Measurements from ENCODE around the gene OR2V1. TPM values are rescaled to one million over a fixed set of nuclear protein-coding genes. Genes with fewer than 3 reads are reported as not detected.
A peak's percentile ranks its signal among the peaks of the same experiment; 100 is the strongest.
"Not testable (repeated sequence)": the region's sequence is repeated elsewhere in the genome, so short reads cannot be mapped to it uniquely, and the experiment has no call there.

The OR2V1 gene
- total RNA-seq (not detected), total RNA-seq (0 reads per million in 29 experiments)
- not detected for total RNA-seq (2013)

GRCh38 chr5:181130832-181131496, at the start of gene OR2V1:
Gene OR2V1, minus strand, starts transcription at chr5:181131169. Its CDS starts 5,865 bp downstream, at chr5:181125304.
- Mint-ChIP-seq H3K27ac (no peak within 1 kb of the TSS), H3K4me3 (no peak within 1 kb of the TSS), H3K27me3 (peaks cover 51 to 71% of the 10 kb centered on the region in 2 donors), H3K4me1 (no peaks in the 10 kb centered on the region), H3K9me3 (no peaks in the 10 kb centered on the region), H3K36me3 (no peaks in the 10 kb centered on the region)
- no peak within 1 kb of the TSS for H3K4me3 ChIP-seq (ENCODE audit: control insufficient read depth in 1 of 2, extremely low read depth in 1 of 2, low read length in 1 of 2)
- no peak for ATAC-seq (replicated peaks in 1 of 4)
- ChIA-PET POLR2A (no interaction called here), CTCF (no interaction called here)
- H3K9me3 ChIP-seq = no peaks in the 10 kb centered on the region
- 63% methylated on average over 12 of the region's 14 CpGs for WGBS (ENCODE audit: insufficient coverage)
- peaks cover 3 to 66% of the 10 kb centered on the region in 2 experiments for H3K27me3 ChIP-seq (replicated peaks in 1 of 2; ENCODE audit: control insufficient read depth in 2 of 2, extremely low read depth in 1 of 2, insufficient read depth in 2 of 2, low read length in 1 of 2)
- H3K27ac ChIP-seq (ENCODE audit: low read length) = no peak within 1 kb of the TSS
- no peaks in the 10 kb centered on the region for H3K4me1 ChIP-seq (ENCODE audit: control insufficient read depth in 1 of 2, extremely low read depth in 1 of 2, insufficient read depth in 2 of 2, low read length in 2 of 2)
- no peaks in the 10 kb centered on the region for H3K36me3 ChIP-seq (ENCODE audit: control insufficient read depth in 2 of 2, extremely low read depth in 1 of 2, insufficient read depth in 1 of 2, low read length in 1 of 2)
- no peak for DNase-seq

- ATAC-seq (replicated peaks in 1 of 4); H3K36me3 ChIP-seq (ENCODE audit: control insufficient read depth in 2 of 2, extremely low read depth in 1 of 2, insufficient read depth in 1 of 2, low read length in 1 of 2); CTCF ChIA-PET; H3K4me3 ChIP-seq (ENCODE audit: control insufficient read depth in 1 of 2, extremely low read depth in 1 of 2, low read length in 1 of 2); H3K27ac Mint-ChIP-seq; H3K27ac ChIP-seq (ENCODE audit: low read length); H3K36me3 Mint-ChIP-seq; H3K4me3 Mint-ChIP-seq; H3K9me3 ChIP-seq; POLR2A ChIA-PET; H3K9me3 Mint-ChIP-seq; DNase-seq: not testable (repeated sequence)
- Histone ChIP-seq H3K27me3 (replicated peaks in 1 of 2; ENCODE audit: control insufficient read depth in 2 of 2, extremely low read depth in 1 of 2, insufficient read depth in 2 of 2, low read length in 1 of 2) (peaks cover 4 to 39% of the 10 kb centered on the region in 2 experiments), H3K4me1 (ENCODE audit: control insufficient read depth in 1 of 2, extremely low read depth in 1 of 2, insufficient read depth in 2 of 2, low read length in 2 of 2) (peaks cover 7 to 25% of the 10 kb centered on the region in 2 experiments)
- Mint-ChIP-seq H3K27me3 (peaks cover 0 to 34% of the 10 kb centered on the region in 2 donors), H3K4me1 (peaks cover 21 to 22% (median 21%) of the 10 kb centered on the region in 3 donors)
- 66% methylated on average over 10 of the region's 14 CpGs for WGBS (ENCODE audit: insufficient coverage)
These were observed 46.6 kb upstream of the OR2V1 start for GRCh38 chr5:181177559-181177958.

- ATAC-seq (replicated peaks in 1 of 4) (no peak), DNase-seq (no peak)
- Histone ChIP-seq H3K4me3 (ENCODE audit: control insufficient read depth in 1 of 2, extremely low read depth in 1 of 2, low read length in 1 of 2) (no peak overlapping the region), H3K9me3 (no peaks in the 10 kb centered on the region), H3K4me1 (ENCODE audit: control insufficient read depth in 1 of 2, extremely low read depth in 1 of 2, insufficient read depth in 2 of 2, low read length in 2 of 2) (peaks cover 7 to 18% of the 10 kb centered on the region in 2 experiments), H3K27ac (ENCODE audit: low read length) (no peak overlapping the region), H3K36me3 (ENCODE audit: control insufficient read depth in 2 of 2, extremely low read depth in 1 of 2, insufficient read depth in 1 of 2, low read length in 1 of 2) (no peaks in the 10 kb centered on the region), H3K27me3 (replicated peaks in 1 of 2; ENCODE audit: control insufficient read depth in 2 of 2, extremely low read depth in 1 of 2, insufficient read depth in 2 of 2, low read length in 1 of 2) (peaks cover 14 to 49% of the 10 kb centered on the region in 2 experiments)
- no peaks in the 10 kb centered on the region for H3K9me3 Mint-ChIP-seq
- H3K27ac Mint-ChIP-seq = no peak overlapping the region
- ChIA-PET POLR2A (interaction anchor here in 1 of 2 donors (0.7 kb wide), 1 partner anchor 36 kb away, joined by 11 read pairs; no protein-coding TSS in a partner anchor), CTCF (no interaction called here)
- H3K4me3 Mint-ChIP-seq = no peak overlapping the region
- WGBS (ENCODE audit: insufficient coverage) = 81% methylated on average over 2 of the region's 3 CpGs
- H3K36me3 Mint-ChIP-seq = no peaks in the 10 kb centered on the region
- peaks cover 0 to 42% of the 10 kb centered on the region in 2 donors for H3K27me3 Mint-ChIP-seq
- peaks cover 14 to 15% (median 15%) of the 10 kb centered on the region in 3 donors for H3K4me1 Mint-ChIP-seq
These were observed 45.4 kb upstream of the OR2V1 start for GRCh38 chr5:181176254-181176952.

- ChIA-PET POLR2A (no interaction called here), CTCF (interaction anchor here (0.6 to 1.8 kb wide), 9 partner anchors 8 to 89 kb away, joined by 3 to 7 read pairs (median 5); partner anchors contain the start of gene TRIM41 (in 1 of the 2))
- peak in 28 of 35 experiments; percentile 19 to 74 (median 46) for DNase-seq
- Histone ChIP-seq H3K4me1 (ENCODE audit: control insufficient read depth in 1 of 2, extremely low read depth in 1 of 2, insufficient read depth in 2 of 2, low read length in 2 of 2) (peaks cover 7 to 32% of the 10 kb centered on the region in 2 experiments), H3K9me3 (no peaks in the 10 kb centered on the region), H3K27me3 (replicated peaks in 1 of 2; ENCODE audit: control insufficient read depth in 2 of 2, extremely low read depth in 1 of 2, insufficient read depth in 2 of 2, low read length in 1 of 2) (peaks cover 21 to 75% of the 10 kb centered on the region in 2 experiments), H3K36me3 (ENCODE audit: control insufficient read depth in 2 of 2, extremely low read depth in 1 of 2, insufficient read depth in 1 of 2, low read length in 1 of 2) (no peaks in the 10 kb centered on the region), H3K27ac (ENCODE audit: low read length) (no peak overlapping the region), H3K4me3 (ENCODE audit: control insufficient read depth in 1 of 2, extremely low read depth in 1 of 2, low read length in 1 of 2) (peak overlapping the region; percentile 27 to 48)
- H3K27ac Mint-ChIP-seq = peak overlapping the region; percentile 3 to 35
- WGBS (ENCODE audit: insufficient coverage) = 13% methylated on average over 29 of the region's 50 CpGs
- H3K4me1 Mint-ChIP-seq = peaks cover 24 to 38% (median 30%) of the 10 kb centered on the region in 3 donors
- H3K9me3 Mint-ChIP-seq = no peaks in the 10 kb centered on the region
- no peaks in the 10 kb centered on the region for H3K36me3 Mint-ChIP-seq
- peak; percentile 68 to 88 (median 78) for ATAC-seq (replicated peaks in 1 of 4)
- peaks cover 4 to 67% of the 10 kb centered on the region in 2 donors for H3K27me3 Mint-ChIP-seq
- H3K4me3 Mint-ChIP-seq = peak overlapping the region; percentile 38 to 82 (median 68)
These were observed 42.7 kb upstream of the OR2V1 start for GRCh38 chr5:181173420-181174342.

GRCh38 chr5:181173027-181173419, 42.1 kb upstream of the OR2V1 start:
- ATAC-seq (replicated peaks in 1 of 4) (peak; percentile 33 to 78 (median 46)), DNase-seq (peak in 12 of 35 experiments; percentile 38 to 86 (median 70))
- Mint-ChIP-seq H3K4me1 (peaks cover 24 to 38% (median 32%) of the 10 kb centered on the region in 3 donors), H3K27ac (peak overlapping the region; percentile 3 to 35), H3K9me3 (no peaks in the 10 kb centered on the region), H3K4me3 (peak overlapping the region; percentile 38 to 82 (median 68)), H3K27me3 (peaks cover 4 to 74% of the 10 kb centered on the region in 2 donors), H3K36me3 (no peaks in the 10 kb centered on the region)
- H3K27me3 ChIP-seq (replicated peaks in 1 of 2; ENCODE audit: control insufficient read depth in 2 of 2, extremely low read depth in 1 of 2, insufficient read depth in 2 of 2, low read length in 1 of 2) = peaks cover 26 to 75% of the 10 kb centered on the region in 2 experiments
- H3K4me3 ChIP-seq (ENCODE audit: control insufficient read depth in 1 of 2, extremely low read depth in 1 of 2, low read length in 1 of 2) = peak overlapping the region; percentile 27 to 48
- under 1% methylated on average over 7 of the region's 11 CpGs for WGBS (ENCODE audit: insufficient coverage)
- no peak overlapping the region for H3K27ac ChIP-seq (ENCODE audit: low read length)
- no peaks in the 10 kb centered on the region for H3K9me3 ChIP-seq
- no peaks in the 10 kb centered on the region for H3K36me3 ChIP-seq (ENCODE audit: control insufficient read depth in 2 of 2, extremely low read depth in 1 of 2, insufficient read depth in 1 of 2, low read length in 1 of 2)
- peaks cover 9 to 32% of the 10 kb centered on the region in 2 experiments for H3K4me1 ChIP-seq (ENCODE audit: control insufficient read depth in 1 of 2, extremely low read depth in 1 of 2, insufficient read depth in 2 of 2, low read length in 2 of 2)
- POLR2A ChIA-PET = no interaction called here
- CTCF ChIA-PET = interaction anchor here (0.7 to 1.8 kb wide), 8 partner anchors 9 to 50 kb away, joined by 3 to 7 read pairs (median 4); partner anchors contain the start of gene TRIM41 (in 1 of the 2)

Measured in T-cell (primary cell).